Stimulated activated CD4-positive, alpha-beta T cell treated with anti-CD3 and anti-CD28 coated beads, TNF-alpha, amount 100 ng/mL, for 24 hours (primary cell): ENCODE results near the gene ATAD3B.

Experiments
- DNase-seq, 3 experiments: peaks; one replicate each; pipeline ENCODE4 v3.0.0-alpha.2; 2020; ENCODE audit warnings: low read depth in 3 of 3

Gene ATAD3B

DNA sequence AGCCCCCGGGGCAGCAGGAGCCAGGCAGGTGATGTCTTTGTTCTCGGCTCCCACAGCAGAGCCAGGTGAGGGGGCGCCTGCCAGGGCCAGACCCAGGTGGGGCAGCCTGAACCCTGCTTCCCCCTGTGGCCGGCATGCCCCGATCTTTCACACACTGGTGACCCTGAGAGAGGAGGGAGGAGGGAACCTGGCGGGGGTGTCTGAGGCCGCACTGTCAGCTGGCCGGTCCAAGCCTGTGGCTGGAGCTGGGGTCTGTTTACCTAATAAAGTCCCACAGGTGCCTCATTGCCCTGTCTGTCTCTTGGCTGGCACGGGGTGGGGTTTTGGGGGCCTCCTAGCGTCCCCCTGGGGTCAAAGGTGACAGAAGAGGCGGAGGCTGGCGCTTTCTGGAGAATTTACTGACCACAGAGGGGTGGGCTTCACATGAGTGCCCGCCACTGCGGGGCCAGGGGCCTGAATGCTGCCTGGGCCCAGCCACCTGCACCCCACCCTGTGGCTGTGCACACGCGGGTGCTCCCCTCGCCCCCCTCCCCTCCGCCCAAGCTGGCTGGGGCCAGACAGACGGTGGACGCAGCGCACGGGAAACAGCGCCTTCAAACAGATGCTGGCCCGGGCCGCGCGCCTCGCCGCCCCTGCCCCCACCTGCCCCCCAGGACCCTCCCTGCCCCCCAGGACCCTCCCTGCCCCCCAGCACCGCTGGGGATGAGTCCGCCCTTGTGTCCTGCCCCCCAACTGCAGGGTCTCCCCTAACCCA is 63.0 kb downstream of the ATAD3B start:
- DNase-seq = no peak

DNA sequence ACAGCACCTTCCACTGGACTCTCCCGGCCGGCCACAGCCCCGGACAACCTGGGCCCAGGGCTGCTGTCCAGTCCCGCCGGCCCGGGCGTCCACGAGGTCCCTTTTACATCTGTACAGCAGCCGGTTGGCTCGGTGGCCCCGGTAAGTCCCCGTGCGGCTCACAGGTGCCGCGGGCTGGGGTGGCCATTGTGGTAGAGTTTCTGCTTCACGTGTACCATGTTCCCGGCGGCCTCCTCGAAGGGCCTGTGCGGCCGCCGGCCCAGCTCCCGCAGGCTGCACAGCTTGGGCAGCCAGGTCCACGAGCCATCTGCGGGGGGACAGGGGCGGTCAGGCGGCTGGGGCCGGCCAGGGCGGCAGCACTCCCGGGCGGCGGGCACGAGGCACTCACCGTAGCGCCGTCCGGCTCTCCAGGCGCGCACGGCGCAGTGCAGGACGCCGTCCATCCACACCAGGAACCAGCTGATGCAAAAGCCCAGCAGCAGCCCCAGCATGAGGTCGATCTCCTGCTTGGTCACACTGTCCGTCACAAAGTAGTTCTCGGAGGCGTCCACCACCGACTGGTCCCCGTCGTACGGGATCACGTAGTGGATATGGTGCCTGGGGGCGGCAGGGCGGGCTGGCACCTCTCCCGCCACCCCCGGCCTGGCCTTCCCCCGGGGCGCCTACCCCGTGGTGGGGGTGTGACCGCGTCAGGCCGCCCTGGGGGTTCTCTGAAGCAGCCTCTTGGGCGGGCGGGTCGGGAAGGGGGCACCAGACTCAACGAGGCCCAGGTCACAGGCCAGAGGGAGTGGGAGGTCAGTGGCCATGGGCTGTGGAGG is 63.8 kb downstream of the ATAD3B start:
- no peak for DNase-seq

DNA sequence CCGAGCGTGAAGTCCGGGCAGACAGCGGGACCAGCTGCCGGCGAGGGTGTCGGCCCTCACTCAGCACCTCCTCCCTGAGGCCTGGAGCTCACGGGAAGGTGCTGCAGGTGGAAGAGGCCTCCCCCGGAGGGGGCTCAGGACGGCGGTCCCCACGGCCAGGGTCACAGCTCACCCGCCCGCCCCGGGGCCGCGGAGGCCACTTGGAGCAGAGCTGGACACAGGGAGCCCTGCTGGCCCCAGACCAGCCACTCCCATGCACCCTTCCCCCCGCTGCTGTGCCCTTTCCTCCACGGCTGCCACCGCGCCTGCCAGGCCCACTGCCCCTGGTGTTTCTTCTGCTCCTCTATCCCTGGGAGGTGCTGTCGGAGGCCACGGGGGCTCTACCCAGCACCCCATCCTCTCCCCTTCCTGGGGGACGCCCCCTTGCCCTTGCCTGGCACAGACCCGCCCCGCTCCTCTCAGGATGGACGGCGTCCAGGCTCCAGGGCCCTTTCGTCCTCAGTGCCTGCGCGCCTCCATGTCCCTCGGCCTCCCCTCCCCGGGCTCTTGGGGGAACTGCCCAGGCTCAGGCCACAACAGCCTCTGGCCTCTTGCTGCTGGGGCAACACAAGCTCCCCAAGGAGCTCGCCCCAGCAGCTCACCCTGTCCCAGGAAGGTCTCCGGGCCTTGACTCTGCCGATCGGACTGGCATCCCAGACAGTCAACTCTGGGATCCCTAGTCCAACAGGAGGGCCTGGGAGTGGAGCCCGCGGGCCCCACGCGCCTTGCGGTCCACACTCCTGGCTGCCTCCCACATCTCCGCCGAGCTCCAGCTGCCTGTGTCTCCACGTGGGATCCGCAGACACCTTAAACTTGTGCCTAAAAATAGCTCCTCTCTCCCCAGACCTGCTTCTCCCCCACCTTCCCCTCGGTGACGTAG is 64.7 kb downstream of the ATAD3B start:
- no peak for DNase-seq

DNA sequence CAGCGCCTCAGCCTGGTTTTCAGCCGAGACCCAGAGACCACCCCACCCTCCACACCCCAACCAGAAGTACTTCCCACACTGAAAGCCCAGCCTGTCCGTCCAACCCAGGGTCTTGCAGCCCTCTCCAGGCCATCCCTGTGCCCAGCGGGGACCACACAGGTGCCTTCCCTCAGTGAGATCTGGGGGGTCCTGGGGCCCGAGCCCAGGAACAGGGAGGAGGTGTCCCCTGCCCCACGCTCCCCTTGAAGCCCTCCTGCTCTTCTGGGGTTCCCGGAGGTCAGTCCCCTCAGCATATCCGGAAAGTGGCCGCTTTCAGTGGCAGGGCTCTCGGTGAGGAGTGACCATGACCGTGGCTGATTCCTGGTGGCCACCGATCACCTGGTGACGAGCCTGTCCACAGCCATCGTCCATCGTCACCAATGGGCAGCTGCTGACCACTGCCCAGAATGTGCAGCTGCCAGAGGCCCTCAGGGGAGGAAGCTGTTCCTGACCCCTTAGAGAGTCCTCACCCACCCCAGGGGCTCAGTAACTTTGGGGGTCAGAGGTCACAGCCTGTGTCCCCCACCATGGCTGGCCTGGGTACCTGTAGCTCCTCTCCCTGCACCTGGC is 65.5 kb downstream of the ATAD3B start:
- DNase-seq = no peak

DNA sequence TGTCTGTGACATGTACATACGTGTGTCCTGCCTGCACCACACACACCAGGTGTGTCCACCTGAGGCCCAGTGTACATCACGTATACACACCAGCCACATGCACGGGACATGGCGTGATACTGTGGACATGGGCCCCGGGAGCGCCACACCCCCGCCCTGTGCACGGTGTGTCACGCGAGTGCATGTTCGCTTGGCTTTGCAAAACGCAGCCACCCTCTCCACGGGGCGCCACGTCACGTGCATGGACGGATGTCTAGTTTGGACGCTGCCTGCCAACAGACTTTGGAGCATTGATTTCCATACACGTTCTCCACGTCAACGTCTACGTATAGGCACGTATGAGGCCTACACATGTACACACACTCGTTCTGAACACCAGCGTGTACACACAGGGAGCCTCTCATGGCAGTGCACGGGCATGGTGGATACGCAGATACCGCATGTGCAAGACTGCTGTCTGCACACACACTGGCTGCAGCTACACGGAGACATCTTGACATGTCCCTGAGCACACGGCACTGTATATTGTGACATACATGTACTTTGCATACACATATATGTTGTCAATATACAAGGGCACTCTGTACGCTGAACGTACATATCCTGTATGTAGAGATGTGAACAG is 66.2 kb downstream of the ATAD3B start:
- no peak for DNase-seq

DNA sequence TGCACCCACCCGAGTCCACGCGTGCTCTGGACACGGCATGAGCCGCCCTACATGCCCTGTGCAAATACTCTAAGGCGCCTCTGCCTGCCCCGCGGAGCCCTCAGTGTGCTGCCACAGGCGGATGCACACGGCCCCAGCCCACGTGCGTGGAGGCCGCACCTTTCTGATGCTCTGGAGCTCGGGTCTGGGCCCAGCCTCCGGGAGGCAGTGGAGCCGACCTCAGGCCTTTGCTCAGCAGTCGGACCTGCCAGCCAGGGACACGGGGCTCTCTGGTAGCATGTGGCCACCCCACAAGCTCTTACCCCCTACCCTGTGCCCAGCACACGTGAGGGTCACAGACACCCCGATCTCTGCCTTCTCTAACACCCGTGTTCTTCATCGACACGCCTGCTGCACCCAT is 66.8 kb downstream of the ATAD3B start:
- no peak for DNase-seq

DNA sequence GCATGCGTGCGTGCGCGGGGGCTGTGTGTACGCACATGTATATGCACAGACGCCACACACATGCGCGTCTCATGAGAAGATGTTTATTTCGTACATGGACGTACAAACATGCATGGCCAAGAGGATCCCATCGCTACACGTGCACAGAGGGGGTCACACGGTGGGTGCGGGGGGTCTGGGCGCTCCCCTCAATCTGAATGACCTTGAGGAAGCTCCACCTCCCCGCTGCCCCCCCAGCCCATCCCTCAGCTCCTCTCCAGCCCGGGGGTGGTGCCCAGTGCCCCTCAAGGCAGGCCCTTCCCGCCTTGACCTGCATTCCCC is 67.4 kb downstream of the ATAD3B start:
- DNase-seq = no peak

DNA sequence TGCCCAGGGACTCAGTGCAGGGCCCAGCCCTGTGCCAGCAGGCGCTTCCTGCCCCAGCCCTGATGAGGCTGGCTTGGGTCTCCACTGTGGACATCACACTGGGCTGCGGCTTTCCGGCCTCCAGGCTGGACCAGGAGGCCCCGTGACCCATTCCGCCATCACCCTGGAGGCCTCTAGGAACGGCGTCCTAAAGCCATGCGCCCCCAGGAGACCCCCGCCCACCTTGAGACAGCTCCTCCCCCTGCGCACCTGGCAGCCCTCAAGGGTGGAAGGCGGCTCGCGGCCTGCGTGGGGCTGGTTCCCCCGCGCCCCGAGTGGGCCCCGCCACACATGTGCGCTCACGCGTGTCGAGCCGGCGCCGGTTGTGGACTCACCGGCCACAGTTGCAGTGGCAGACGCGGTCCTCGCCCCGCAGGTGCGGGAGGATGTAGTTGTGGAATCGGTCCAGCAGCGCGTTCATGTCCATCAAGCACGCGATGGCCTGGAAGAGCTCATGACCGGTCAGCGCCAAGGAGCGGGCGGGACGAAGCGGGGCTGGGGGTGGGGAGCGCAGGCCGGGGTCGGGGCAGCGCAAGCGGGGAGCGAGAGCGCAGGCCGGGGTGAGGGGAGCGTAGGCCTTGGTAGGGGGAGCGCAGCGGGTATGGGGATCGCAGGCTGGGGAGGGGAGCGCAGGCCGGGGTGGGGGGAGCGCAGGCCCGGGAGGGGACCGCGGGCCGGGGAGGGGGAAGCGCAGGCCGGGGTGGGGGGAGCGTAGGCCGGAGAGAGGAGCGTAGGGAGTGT is 67.9 kb downstream of the ATAD3B start:
- no peak for DNase-seq

DNA sequence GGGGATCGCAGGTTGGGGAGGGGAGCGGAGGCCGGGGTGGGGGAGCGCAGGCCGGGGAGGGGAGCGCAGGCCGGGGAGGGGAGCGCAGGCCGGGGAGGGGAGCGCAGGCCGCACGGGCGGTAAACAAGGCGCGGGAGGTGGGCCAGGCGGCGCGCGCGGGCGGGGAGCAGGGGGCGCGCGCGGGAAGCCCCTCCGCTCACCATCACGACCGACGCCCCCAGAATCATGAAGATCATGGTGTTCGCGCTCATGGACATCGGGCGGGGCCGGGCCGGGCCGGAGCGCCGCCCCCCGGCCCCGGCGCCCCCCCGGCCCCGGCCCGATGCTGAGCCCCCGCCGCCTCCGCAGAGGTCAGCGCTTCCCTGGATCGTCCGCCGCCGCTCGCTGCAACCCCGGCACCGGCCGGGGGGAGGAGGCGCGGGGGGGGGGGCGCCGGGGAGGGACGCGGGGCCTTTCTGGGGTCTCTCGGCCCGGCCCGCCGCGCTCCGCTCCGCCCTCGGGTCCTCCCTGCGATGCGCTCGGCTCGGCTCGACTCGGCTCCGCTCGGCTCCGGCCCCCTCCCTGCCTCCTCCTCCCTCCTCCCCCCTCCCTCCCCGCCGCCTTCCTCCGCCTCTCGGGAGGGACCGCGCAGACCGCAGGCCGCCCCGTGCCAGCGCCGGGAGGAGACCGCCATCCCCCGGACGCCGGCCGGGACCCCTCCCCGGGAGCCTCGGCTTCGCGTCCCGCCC is 68.7 kb downstream of the ATAD3B start, which contains the start of gene TMEM240:
TSS of gene TMEM240 (minus strand) at position 535 of the 728 bp plus-strand sequence. CDS start at position 257, 278 bp downstream.
- DNase-seq = peak; percentile 9 to 59 (median 42)

DNA sequence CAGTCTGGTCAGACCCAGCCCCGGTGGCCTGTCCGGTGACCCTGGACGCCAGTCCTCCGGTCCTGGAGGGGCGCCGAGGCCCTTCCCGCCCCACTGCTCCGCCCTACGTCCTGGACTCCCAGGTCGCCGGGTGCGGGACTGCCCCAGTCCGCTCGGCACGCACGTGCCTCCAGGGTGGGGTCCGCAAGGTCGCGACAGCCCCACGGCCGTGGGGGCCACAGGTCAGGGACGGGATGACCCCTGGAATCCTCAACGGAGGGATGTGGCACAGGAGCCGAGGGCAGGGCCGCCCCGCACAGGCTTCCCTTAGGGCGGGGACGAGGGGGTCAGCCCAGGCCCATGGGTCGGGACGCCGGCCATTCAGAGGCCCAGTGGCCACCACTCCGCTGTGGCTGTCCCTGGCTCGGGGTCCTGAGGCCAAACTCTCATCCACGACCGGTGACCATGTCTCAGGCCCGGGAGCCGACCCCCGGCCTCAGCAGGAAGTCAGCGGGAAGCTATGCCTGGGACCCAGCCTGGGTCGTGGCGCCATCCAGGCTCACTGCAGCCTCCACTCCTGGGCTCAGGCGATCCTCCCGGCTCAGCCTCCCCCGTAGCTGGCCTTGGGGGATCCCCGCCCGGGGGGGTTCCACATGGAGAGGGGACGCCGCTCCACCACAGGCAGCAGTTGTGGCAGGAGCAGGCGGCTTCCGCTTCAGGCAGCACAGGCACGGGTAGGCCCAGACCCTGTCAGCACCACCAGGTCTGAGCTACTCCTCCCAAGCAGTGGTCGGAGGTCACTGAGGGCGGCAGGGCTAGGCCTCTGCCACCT is 69.5 kb downstream of the ATAD3B start:
- DNase-seq = no peak

DNA sequence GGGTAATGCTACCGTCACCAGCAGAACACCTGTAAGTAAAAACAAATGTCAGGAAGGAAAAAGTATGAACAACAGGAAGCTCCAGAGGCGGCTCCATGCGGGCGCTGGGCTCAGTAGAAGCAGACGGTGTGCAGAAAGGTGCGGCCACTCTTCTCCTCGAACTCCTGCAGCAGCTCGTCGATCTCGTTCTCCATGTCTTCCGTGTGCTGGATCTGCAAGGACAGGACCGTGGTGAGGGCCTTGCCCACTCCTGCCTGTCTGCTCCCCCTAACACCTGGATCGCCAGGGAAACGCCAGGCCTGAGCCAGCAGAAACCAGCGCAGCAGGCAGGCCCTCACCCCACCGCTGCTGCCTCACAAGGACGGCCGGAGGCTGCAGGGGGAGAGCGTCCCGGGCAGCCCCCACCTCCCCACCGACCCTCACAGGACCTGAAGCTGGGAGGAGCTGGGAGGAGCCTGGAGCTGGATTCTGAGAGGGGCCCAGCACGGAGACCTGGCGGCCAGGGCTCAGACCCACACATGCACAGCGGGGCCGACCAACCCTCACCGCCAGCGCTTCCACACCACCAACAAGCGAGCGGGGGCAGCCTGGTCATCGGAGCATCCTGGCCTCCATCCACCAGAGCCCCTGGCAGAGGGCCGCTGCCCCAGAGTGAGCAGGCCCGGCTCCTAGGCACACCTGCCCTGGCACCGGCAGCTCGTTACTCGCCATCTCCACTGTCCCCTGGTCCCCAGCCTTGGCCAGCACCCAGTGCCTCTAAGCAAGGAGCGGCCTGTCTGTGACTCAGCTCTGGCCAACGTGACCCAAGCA is 70.6 kb downstream of the ATAD3B start:
- DNase-seq = no peak

DNA sequence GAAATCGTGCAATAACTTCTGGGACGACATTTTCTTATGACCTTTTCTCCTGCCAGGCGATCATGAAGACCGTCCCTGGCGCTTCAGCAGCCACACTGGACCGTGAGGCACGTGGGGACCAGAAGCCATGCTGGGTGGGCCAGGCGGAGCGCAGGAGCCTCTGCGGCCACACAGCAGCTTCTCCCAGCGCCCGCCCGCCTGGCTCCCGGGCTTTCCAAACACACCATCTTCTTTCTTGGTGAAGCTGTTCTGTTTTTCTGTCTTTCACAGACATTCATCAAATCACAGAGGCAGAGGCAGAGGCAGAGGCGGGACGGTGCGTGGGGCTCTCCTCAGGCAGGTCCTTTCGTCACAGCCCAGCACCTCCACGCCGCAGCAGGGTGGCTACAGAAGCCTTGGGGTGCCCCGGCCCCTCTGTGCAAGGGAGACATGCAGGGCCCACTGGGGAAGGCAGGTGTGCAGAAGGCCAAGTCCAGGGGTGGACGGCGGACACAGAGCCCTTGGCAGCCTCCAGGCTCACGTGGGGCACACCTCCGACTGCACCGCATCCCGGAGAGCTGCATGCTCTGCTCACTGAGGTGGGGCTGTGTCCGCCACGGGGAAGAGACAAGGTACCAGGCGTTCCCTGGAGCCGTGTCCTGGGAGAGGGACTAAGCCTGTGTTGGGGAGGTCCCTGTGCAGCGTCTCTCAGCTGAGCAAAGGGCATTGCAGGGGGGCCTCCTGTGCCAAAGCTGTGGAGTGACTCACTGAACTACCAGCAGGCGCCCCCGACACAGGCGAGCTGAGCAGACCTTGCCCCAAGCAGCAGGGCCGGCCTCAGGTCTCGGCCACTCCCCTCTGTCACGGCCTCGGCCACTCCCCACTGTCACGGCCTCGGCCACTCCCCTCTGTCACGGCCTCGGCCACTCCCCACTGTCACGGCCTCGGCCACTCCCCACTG is 71.5 kb downstream of the ATAD3B start:
- DNase-seq = no peak

DNA sequence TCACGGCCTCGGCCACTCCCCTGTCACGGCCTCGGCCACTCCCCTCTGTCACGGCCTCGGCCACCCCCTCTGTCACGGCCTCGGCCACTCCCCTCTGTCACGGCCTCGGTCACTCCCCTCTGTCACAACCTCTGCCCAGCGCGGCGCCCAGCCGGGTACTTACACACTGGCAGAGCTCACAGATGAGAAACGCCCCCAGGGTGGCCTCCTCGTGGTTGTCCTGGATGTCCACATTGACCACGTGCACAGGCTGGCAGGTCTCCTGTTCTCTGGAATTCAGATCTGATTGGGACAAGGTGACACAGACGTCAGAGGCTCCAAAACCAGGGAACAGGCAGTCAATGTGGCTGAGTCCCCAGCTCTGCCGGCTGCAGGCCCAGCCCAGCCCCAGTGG is 72.1 kb downstream of the ATAD3B start:
- no peak for DNase-seq

DNA sequence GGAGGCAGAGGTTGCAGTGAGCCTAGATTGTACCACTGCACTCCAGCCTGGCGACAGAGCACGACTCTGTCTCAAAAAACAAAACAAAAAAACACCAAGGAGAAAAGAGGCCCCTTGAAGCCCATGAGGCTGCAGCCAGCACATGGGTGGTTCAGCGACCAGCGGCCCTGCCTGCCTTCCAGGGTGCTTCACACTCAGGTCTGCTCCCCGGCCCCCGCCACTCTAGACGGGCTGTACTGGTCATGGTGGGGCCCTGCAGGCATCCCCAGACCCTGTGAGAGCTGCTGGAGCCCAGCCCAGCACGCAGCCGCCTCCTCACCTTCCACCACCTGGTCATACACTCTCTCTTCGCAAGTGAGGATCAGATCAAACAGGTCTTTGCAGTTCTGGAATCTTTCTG is 73.0 kb downstream of the ATAD3B start:
- no peak for DNase-seq
